ENCODE data around the gene GALNS. TPM values are rescaled to one million over a fixed set of nuclear protein-coding genes. Genes with fewer than 3 reads are reported as not detected.

The GALNS gene
- total and polyA plus RNA-seq, 3 donors from 2014 or later = 55.9 to 94.4 (median 65.3) TPM

- intact Hi-C loops (cut with DNase I; ENCODE audit: low total_unique reads) = no loop called here
- Histone ChIP-seq H3K4me1 (peaks cover 13% of the 10 kb centered on the region), H3K27me3 (no peaks in the 10 kb centered on the region), H3K4me3 (no peak overlapping the region), H3K36me3 (ENCODE audit: low read depth, missing control alignments) (no peaks in the 10 kb centered on the region), H3K27ac (no peak overlapping the region), H3K9me3 (no peaks in the 10 kb centered on the region)
- 83 to 89% methylated on average over 4 to 9 of the region's 9 CpGs for WGBS, 2 donors
- TF ChIP-seq, protein P1, sequence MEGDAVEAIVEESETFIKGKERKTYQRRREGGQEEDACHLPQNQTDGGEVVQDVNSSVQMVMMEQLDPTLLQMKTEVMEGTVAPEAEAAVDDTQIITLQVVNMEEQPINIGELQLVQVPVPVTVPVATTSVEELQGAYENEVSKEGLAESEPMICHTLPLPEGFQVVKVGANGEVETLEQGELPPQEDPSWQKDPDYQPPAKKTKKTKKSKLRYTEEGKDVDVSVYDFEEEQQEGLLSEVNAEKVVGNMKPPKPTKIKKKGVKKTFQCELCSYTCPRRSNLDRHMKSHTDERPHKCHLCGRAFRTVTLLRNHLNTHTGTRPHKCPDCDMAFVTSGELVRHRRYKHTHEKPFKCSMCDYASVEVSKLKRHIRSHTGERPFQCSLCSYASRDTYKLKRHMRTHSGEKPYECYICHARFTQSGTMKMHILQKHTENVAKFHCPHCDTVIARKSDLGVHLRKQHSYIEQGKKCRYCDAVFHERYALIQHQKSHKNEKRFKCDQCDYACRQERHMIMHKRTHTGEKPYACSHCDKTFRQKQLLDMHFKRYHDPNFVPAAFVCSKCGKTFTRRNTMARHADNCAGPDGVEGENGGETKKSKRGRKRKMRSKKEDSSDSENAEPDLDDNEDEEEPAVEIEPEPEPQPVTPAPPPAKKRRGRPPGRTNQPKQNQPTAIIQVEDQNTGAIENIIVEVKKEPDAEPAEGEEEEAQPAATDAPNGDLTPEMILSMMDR (IDR thresholded peaks at IDR 0.05) = no peak
- TF ChIP-seq POLR2A (IDR thresholded peaks at IDR 0.05) = no peak
- DNase-seq = no peak
Observed at GRCh38 chr16:88764913-88765349, 91.8 kb downstream of the GALNS start.

DNA sequence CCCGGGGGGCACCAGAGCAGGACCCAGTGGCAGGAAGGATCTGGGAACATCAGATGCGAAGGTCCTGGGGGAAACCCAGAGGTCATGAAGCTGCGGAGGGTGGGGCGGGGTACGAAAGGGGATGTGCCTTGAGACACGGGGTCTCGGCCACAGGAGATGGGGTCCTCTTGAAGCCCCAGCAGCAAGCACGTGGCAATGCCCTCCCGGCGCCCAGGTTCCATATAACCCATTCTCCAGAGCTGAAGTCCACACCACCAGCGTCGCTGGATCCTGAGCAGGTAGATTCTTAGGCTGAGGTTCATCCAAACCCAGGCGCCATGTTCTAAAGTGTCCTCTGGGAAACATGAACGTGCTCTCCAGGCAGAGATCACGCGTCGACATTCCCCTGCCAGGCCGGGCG lies 92.7 kb downstream of the GALNS start:
- no peak overlapping the region for H3K27ac ChIP-seq

More for the DNA sequence above, 92.7 kb downstream of the GALNS start:
- intact Hi-C loops (cut with DNase I; ENCODE audit: low total_unique reads) = no loop called here
- no peak overlapping the region for H3K4me3 ChIP-seq
- DNase-seq = no peak
- H3K27me3 ChIP-seq = no peaks in the 10 kb centered on the region
- peaks cover 11% of the 10 kb centered on the region for H3K4me1 ChIP-seq
- H3K9me3 ChIP-seq = no peaks in the 10 kb centered on the region
- H3K36me3 ChIP-seq (ENCODE audit: low read depth, missing control alignments) = no peaks in the 10 kb centered on the region
- 92% methylated on average over 11 to 19 of the region's 19 CpGs for WGBS, 2 donors
- TF ChIP-seq, protein P1 (IDR thresholded peaks at IDR 0.05) = no peak
- no peak for TF ChIP-seq POLR2A (IDR thresholded peaks at IDR 0.05)

Other genes with a start within 250 kb of the GALNS start
- 1 to 10 TPM in 1 of 2 donors, under 1 TPM in 1; 0.99 to 1.5 TPM for gene IL17C, start 218.4 kb downstream of the GALNS start, total RNA-seq
- gene IL17C, start 218.4 kb downstream of the GALNS start, polyA plus RNA-seq (ENCODE audit: insufficient read depth, low read depth, low replicate concordance) = 0.75 TPM
- 10 to 100 TPM; 11.7 to 34.9 TPM for gene CYBA, start 205.9 kb downstream of the GALNS start, total RNA-seq
- gene CYBA, start 205.9 kb downstream of the GALNS start, polyA plus RNA-seq (ENCODE audit: insufficient read depth, low read depth, low replicate concordance) = 40.0 TPM
- 10 to 100 TPM; 46.6 to 56.1 TPM for gene MVD, start 193.9 kb downstream of the GALNS start, total RNA-seq
- gene MVD, start 193.9 kb downstream of the GALNS start, polyA plus RNA-seq (ENCODE audit: insufficient read depth, low read depth, low replicate concordance) = 100 TPM
- 1 to 10 TPM; 2.5 to 3.0 TPM for gene SNAI3, start 170.4 kb downstream of the GALNS start, total RNA-seq
- gene SNAI3, start 170.4 kb downstream of the GALNS start, polyA plus RNA-seq (ENCODE audit: insufficient read depth, low read depth, low replicate concordance) = 1.3 TPM
- 10 to 100 TPM; 37.4 to 41.3 TPM for gene RNF166, start 150.5 kb downstream of the GALNS start, total RNA-seq
- gene RNF166, start 150.5 kb downstream of the GALNS start, polyA plus RNA-seq (ENCODE audit: insufficient read depth, low read depth, low replicate concordance) = 18.3 TPM
- 10 to 100 TPM; 24.8 to 25.4 TPM for gene CTU2, start 150.4 kb downstream of the GALNS start, total RNA-seq
- gene CTU2, start 150.4 kb downstream of the GALNS start, polyA plus RNA-seq (ENCODE audit: insufficient read depth, low read depth, low replicate concordance) = 19.8 TPM
- 10 to 100 TPM; 40.7 to 44.5 TPM for gene PIEZO1, start 71.7 kb downstream of the GALNS start, total RNA-seq
- 24.2 TPM for gene PIEZO1, start 71.7 kb downstream of the GALNS start, polyA plus RNA-seq (ENCODE audit: insufficient read depth, low read depth, low replicate concordance)
- 10 to 100 TPM; 14.9 to 19.1 TPM for gene CDT1, start 53.2 kb downstream of the GALNS start, total RNA-seq
- 11.9 TPM for gene CDT1, start 53.2 kb downstream of the GALNS start, polyA plus RNA-seq (ENCODE audit: insufficient read depth, low read depth, low replicate concordance)
- gene APRT, start 45.0 kb downstream of the GALNS start, total RNA-seq = 10 to 100 TPM; 62.1 to 82.1 TPM
- gene APRT, start 45.0 kb downstream of the GALNS start, polyA plus RNA-seq (ENCODE audit: insufficient read depth, low read depth, low replicate concordance) = 86.0 TPM
- 10 to 100 TPM; 58.3 to 59.8 TPM for gene TRAPPC2L, start 180 bp upstream of the GALNS start, total RNA-seq
- gene TRAPPC2L, start 180 bp upstream of the GALNS start, polyA plus RNA-seq (ENCODE audit: insufficient read depth, low read depth, low replicate concordance) = 216 TPM
- gene PABPN1L, start 9.7 kb upstream of the GALNS start, total RNA-seq = under 1 TPM in 1 of 2 donors, not detected in 1; 0.93 TPM
- 0.34 TPM for gene PABPN1L, start 9.7 kb upstream of the GALNS start, polyA plus RNA-seq (ENCODE audit: insufficient read depth, low read depth, low replicate concordance)
- gene CBFA2T3, start 120.3 kb upstream of the GALNS start, total RNA-seq = 10 to 100 TPM in 1 of 2 donors, 1 to 10 TPM in 1; 9.2 to 11.9 TPM
- 7.1 TPM for gene CBFA2T3, start 120.3 kb upstream of the GALNS start, polyA plus RNA-seq (ENCODE audit: insufficient read depth, low read depth, low replicate concordance)
- 10 to 100 TPM; 61.0 to 70.1 TPM for gene ACSF3, start 236.9 kb upstream of the GALNS start, total RNA-seq
- gene ACSF3, start 236.9 kb upstream of the GALNS start, polyA plus RNA-seq (ENCODE audit: insufficient read depth, low read depth, low replicate concordance) = 30.3 TPM